C4-2B (cell line): Measurements from ENCODE around the gene LTF.

Experiments
- H3K27ac ChIP-seq: fragments of 450-650 bp; 2 replicates; pipeline ENCODE4 v1.5.1; 2017
- CTCF ChIP-seq: fragments of 450-650 bp; conservative IDR thresholded peaks from 2 replicates; pipeline ENCODE4 v1.5.1; 2017; ENCODE audit warnings: mild to moderate bottlenecking
- ZFX ChIP-seq: fragments of 450-650 bp; IDR thresholded peaks from 2 replicates; pipeline ENCODE4 v1.6.1; 2017

Gene LTF

DNA sequence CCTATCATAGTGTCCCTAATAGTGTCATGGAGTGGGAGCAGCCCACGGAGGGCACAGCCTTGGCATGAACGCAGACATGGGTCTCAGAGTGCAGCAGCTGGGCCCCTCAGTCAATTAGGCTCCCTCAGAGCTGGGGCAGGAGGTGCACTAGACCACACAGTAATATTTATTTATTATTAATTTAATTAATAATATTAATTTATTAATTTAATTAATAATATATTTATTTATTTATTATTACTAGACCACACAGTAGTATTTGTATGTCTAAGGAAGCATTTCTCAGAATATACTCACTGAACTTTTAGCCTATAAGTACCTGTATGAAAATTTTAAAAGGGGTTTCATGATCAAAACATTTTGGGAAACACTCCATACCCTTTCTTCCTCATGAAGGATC lies 63.1 kb downstream of the LTF start:
- TF ChIP-seq CTCF (no peak), ZFX (no peak)
- no peak overlapping the region for H3K27ac ChIP-seq

GRCh38 chr3:46400846-46401245 lies 63.9 kb downstream of the LTF start:
- H3K27ac ChIP-seq = no peak overlapping the region
- TF ChIP-seq CTCF (no peak), ZFX (no peak)

GRCh38 chr3:46400000-46400734 lies 64.5 kb downstream of the LTF start:
- TF ChIP-seq CTCF = no peak
- TF ChIP-seq ZFX = no peak

DNA sequence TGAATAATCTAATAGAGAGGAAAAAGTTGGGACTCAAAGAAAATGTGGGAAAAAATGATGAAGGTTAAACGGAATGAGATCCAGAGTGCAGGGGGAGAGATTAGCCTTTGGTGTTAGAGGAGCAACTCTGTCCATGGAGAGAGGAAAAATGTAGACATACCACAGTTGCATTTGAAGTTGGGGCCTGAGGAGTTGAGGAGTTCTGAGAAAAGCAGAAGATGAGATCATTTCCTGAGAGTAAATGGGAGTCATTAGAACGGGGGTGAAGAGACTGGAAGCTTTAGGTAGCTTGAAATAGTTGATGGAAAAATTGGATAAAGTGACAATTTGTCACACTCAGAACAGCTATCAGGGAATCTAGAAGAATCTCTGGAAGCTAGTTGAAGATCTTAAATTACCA lies 65.1 kb downstream of the LTF start:
- no peak for TF ChIP-seq ZFX
- TF ChIP-seq CTCF = no peak

More at GRCh38 chr3:46400000-46400734, 64.5 kb downstream of the LTF start:
- H3K27ac ChIP-seq = no peak overlapping the region

GRCh38 chr3:46399098-46399497 lies 65.6 kb downstream of the LTF start:
- TF ChIP-seq CTCF (no peak), ZFX (no peak)
- H3K27ac ChIP-seq = no peak overlapping the region

More for the DNA sequence above, 65.1 kb downstream of the LTF start:
- H3K27ac ChIP-seq = no peak overlapping the region

DNA sequence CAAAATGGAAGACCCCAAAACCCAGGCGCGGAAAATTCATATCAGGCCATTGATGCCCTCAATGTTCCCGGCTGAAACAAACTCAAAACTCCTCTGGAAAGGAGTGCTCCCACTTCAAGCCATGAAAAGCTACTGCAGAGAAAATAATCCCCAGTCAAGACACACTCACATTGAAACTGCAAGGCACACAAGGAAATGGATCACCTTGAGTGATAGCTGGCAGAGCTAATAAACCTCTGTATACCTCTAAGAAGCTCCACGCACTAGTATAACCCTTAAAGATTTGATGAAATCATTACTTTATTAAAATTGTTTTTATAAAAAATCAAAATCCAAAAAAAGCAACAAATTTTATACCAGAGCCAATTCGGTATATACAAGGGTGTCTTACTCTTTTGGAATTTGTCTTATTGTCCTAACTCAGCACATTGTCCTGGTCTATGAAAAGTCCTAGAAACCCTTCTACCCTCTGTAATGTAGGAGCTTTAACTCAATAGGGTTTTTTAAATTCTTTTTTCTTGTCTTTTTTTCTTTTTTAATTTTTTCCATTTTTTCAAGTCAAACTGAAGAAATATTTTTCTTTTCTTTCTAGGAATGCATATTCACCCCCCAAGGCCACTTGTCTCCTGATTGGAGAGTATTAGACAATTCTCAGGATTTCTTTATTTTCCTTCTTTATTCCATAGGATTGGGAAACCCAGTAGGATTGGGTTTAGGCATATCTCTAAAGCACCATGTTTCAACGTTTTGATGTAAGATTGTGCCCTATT lies 66.3 kb downstream of the LTF start:
- TF ChIP-seq CTCF (no peak), ZFX (no peak)
- no peak overlapping the region for H3K27ac ChIP-seq

DNA sequence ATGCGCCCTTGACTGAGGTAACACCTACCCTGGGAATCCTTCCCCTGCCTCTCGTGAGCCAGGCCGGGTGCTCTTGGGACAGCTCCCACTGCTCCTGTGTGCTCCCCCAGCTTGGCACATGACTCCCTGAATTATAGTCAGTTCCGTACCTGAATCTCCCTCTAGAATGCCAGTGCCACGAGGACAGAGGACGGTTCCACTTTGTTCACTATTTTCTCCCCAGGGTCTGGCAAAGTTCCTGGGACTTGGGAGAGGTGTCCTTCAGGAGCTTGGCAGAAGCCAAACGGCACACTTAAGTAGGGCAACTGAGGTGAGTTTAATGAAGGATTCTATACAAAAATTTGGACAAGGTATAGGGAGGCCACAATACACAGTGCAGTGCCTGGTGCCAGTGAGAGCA lies 67.6 kb downstream of the LTF start:
- TF ChIP-seq ZFX (no peak), CTCF (no peak)
- no peak overlapping the region for H3K27ac ChIP-seq
